Stomach smooth muscle (tissue), 2 donors: Measurements from ENCODE around the gene HMGB3.
"Not testable (repeated sequence)": the region's sequence is repeated elsewhere in the genome, so short reads cannot be mapped to it uniquely, and the experiment has no call there.

ENCODE experiments used
- H3K27ac ChIP-seq: one replicate; pipeline ENCODE4 v1.7.0; 2013; ENCODE audit warnings: mild to moderate bottlenecking, low read length, inconsistent platforms
- H3K27me3 ChIP-seq, 2 donors: one replicate each; pipeline ENCODE4 v1.7.0; 2013; ENCODE audit warnings: low read length in 2 of 2; ENCODE audit not compliant: insufficient read depth in 2 of 2, control insufficient read depth in 1 of 2
- H3K36me3 ChIP-seq, 2 donors: one replicate each; pipeline ENCODE4 v1.7.0; 2013; ENCODE audit warnings: low read length in 2 of 2; ENCODE audit not compliant: control insufficient read depth in 2 of 2, insufficient read depth in 2 of 2
- H3K4me1 ChIP-seq: one replicate; pipeline ENCODE4 v1.7.0; 2013; ENCODE audit warnings: low read length; ENCODE audit not compliant: control insufficient read depth, insufficient read depth
- H3K4me3 ChIP-seq, 2 donors: one replicate each; pipeline ENCODE4 v1.7.0; 2013; ENCODE audit warnings: low read length in 2 of 2
- H3K9ac ChIP-seq, 2 donors: one replicate each; pipeline ENCODE4 v1.7.0; 2013; ENCODE audit warnings: low read length in 2 of 2, mild to moderate bottlenecking in 1 of 2
- H3K9me3 ChIP-seq, 2 donors: one replicate each; pipeline ENCODE4 v1.7.0; 2013; ENCODE audit warnings: low read length in 2 of 2; ENCODE audit not compliant: control insufficient read depth in 2 of 2
- donor health status: healthy.
- donor health status: Pancreatic carcinoma.

Gene HMGB3

GRCh38 chrX:150958177-150958576 lies 25.0 kb upstream of the HMGB3 start:
- Histone ChIP-seq H3K4me1 (no peaks in the 10 kb centered on the region), H3K9me3 (no peaks in the 10 kb centered on the region), H3K27ac (no peak overlapping the region), H3K36me3 (no peaks in the 10 kb centered on the region), H3K4me3 (no peak overlapping the region), H3K9ac (no peak overlapping the region), H3K27me3 (peaks cover 0 to 5% of the 10 kb centered on the region in 2 donors)

- Histone ChIP-seq H3K27me3 (peaks cover 0 to 5% of the 10 kb centered on the region in 2 donors), H3K4me3 (no peak overlapping the region), H3K9me3 (no peaks in the 10 kb centered on the region), H3K4me1 (no peaks in the 10 kb centered on the region), H3K27ac (no peak overlapping the region), H3K36me3 (no peaks in the 10 kb centered on the region), H3K9ac (no peak overlapping the region)
Observed at GRCh38 chrX:150959557-150959956, 23.6 kb upstream of the HMGB3 start.

- H3K36me3 ChIP-seq = no peaks in the 10 kb centered on the region
- no peak overlapping the region for H3K4me3 ChIP-seq
- H3K9me3 ChIP-seq = no peaks in the 10 kb centered on the region
- H3K27ac ChIP-seq = no peak overlapping the region
- no peak overlapping the region for H3K9ac ChIP-seq
- peaks cover 0 to 9% of the 10 kb centered on the region in 2 donors for H3K27me3 ChIP-seq
- no peaks in the 10 kb centered on the region for H3K4me1 ChIP-seq
Observed at GRCh38 chrX:150961631-150962030, 21.5 kb upstream of the HMGB3 start.

- H3K27ac ChIP-seq, H3K4me3 ChIP-seq, H3K9me3 ChIP-seq, H3K9ac ChIP-seq, H3K4me1 ChIP-seq, H3K36me3 ChIP-seq: not testable (repeated sequence)
- H3K27me3 ChIP-seq = peaks cover 0 to 12% of the 10 kb centered on the region in 2 donors
Observed at GRCh38 chrX:150964416-150964815, 18.7 kb upstream of the HMGB3 start.

- no peak overlapping the region for H3K27ac ChIP-seq
- H3K4me3 ChIP-seq = no peak overlapping the region
- H3K36me3 ChIP-seq = no peaks in the 10 kb centered on the region
- no peaks in the 10 kb centered on the region for H3K4me1 ChIP-seq
- no peak overlapping the region for H3K9ac ChIP-seq
- peaks cover 0 to 12% of the 10 kb centered on the region in 2 donors for H3K27me3 ChIP-seq
- H3K9me3 ChIP-seq = no peaks in the 10 kb centered on the region
Observed at GRCh38 chrX:150966235-150966634, 16.9 kb upstream of the HMGB3 start.

- no peak overlapping the region for H3K9ac ChIP-seq
- H3K4me3 ChIP-seq = no peak overlapping the region
- no peak overlapping the region for H3K27ac ChIP-seq
Observed at GRCh38 chrX:150966742-150967141, 16.4 kb upstream of the HMGB3 start.

GRCh38 chrX:150967786-150968185 lies 15.3 kb upstream of the HMGB3 start:
- Histone ChIP-seq H3K4me1 (no peaks in the 10 kb centered on the region), H3K9ac (no peak overlapping the region), H3K27ac (no peak overlapping the region), H3K9me3 (no peaks in the 10 kb centered on the region), H3K27me3 (peaks cover 0 to 8% of the 10 kb centered on the region in 2 donors), H3K36me3 (no peaks in the 10 kb centered on the region), H3K4me3 (no peak overlapping the region)

More at GRCh38 chrX:150966742-150967141, 16.4 kb upstream of the HMGB3 start:
- Histone ChIP-seq H3K4me1 (no peaks in the 10 kb centered on the region), H3K27me3 (peaks cover 0 to 9% of the 10 kb centered on the region in 2 donors), H3K9me3 (no peaks in the 10 kb centered on the region), H3K36me3 (no peaks in the 10 kb centered on the region)

GRCh38 chrX:150968862-150969720 lies 14.0 kb upstream of the HMGB3 start:
- Histone ChIP-seq H3K4me1 (no peaks in the 10 kb centered on the region), H3K36me3 (no peaks in the 10 kb centered on the region), H3K4me3 (no peak overlapping the region), H3K9ac (no peak overlapping the region), H3K27me3 (peaks cover 0 to 8% of the 10 kb centered on the region in 2 donors), H3K27ac (no peak overlapping the region), H3K9me3 (no peaks in the 10 kb centered on the region)

- no peak overlapping the region for H3K9ac ChIP-seq
- H3K27ac ChIP-seq = no peak overlapping the region
- H3K4me3 ChIP-seq = no peak overlapping the region
- H3K36me3 ChIP-seq = no peaks in the 10 kb centered on the region
- H3K4me1 ChIP-seq = no peaks in the 10 kb centered on the region
- peaks cover 0 to 2% of the 10 kb centered on the region in 2 donors for H3K27me3 ChIP-seq
- no peaks in the 10 kb centered on the region for H3K9me3 ChIP-seq
Observed at GRCh38 chrX:150972450-150972849, 10.7 kb upstream of the HMGB3 start.

GRCh38 chrX:150975655-150976390 lies 7.3 kb upstream of the HMGB3 start:
- H3K27ac ChIP-seq = no peak overlapping the region
- H3K9me3 ChIP-seq = no peaks in the 10 kb centered on the region
- H3K4me1 ChIP-seq = no peaks in the 10 kb centered on the region
- H3K27me3 ChIP-seq = peaks cover 0 to 2% of the 10 kb centered on the region in 2 donors
- no peak overlapping the region for H3K4me3 ChIP-seq
- H3K36me3 ChIP-seq = no peaks in the 10 kb centered on the region
- no peak overlapping the region for H3K9ac ChIP-seq
